ENCODE results near the gene SCGB1D4.

DNA sequence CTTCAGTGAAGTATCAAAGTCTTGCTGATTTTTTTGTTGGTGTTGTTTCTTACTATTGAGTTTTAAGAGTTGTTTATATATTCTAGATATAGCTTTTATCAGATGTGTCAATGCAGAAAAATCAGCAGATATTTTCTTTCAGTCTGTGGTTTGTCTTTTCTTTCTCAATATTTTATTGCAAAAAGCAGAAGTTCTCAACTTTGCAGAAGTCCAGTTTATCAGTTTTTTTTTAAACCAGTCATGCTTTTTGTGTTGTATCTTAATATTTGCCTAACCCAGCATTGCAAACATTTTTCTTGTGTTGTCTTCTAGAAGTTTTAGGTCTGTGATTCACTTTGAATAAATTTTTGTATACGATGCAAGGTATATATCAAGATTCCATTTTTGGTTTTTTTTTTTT lies 45.3 kb upstream of the SCGB1D4 start:
- TF ChIP-seq, protein P1, sequence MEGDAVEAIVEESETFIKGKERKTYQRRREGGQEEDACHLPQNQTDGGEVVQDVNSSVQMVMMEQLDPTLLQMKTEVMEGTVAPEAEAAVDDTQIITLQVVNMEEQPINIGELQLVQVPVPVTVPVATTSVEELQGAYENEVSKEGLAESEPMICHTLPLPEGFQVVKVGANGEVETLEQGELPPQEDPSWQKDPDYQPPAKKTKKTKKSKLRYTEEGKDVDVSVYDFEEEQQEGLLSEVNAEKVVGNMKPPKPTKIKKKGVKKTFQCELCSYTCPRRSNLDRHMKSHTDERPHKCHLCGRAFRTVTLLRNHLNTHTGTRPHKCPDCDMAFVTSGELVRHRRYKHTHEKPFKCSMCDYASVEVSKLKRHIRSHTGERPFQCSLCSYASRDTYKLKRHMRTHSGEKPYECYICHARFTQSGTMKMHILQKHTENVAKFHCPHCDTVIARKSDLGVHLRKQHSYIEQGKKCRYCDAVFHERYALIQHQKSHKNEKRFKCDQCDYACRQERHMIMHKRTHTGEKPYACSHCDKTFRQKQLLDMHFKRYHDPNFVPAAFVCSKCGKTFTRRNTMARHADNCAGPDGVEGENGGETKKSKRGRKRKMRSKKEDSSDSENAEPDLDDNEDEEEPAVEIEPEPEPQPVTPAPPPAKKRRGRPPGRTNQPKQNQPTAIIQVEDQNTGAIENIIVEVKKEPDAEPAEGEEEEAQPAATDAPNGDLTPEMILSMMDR (IDR thresholded peaks at IDR 0.05), result no peak
- TF ChIP-seq POLR2A (IDR thresholded peaks at IDR 0.05), result no peak

Data from body of pancreas (tissue), 4 donors.